GM18907 (cell line): ENCODE measurements around the gene PPP2R5B.

Experiments used
- ATAC-seq: cut with Tn5 transposase; IDR thresholded peaks from one replicate; pipeline ENCODE4 v1.9.1; 2021; ENCODE audit warnings: mild to moderate bottlenecking, moderate library complexity; ENCODE audit not compliant: unreplicated experiment

The PPP2R5B gene

DNA sequence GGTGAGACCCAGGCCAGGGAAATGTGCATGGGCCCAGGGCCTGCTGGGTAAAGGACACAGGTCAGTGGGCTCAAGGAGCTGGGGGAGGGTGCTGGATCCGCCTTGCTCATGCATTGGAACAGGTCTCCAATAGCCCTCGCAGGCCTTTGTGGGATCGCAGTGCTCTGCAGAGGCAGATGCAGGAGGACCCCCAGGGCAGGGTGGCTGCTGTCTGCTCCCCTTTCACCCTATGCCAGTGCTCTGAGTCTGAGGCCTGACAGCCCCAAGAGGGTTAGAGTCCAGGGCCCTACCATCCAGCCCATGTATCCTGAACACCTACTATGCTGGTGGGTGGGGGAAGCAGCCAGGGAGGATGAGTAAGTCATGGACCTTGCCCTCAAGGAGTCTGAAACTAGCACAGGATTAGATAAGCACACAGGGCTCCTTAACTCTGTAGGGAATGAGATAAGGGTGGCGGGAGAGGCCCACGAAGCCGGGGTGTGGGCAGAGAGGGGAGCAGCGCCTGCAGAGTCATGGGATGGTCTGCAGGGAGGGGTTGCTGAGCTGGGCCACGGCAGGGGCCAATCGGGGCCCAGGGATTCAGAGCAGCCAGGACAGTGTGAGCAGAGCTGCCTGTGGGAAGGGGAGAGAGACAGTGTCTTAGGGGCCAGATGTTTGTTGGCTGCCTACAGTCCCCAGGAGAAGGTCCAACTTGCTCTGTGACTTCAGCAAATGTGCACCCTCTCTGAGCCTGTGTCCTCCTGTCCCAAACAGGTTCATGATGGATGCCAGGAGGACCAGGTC lies 35.6 kb upstream of the PPP2R5B start:
- ATAC-seq, result no peak

- no peak for ATAC-seq
Observed at GRCh38 chr11:64890522-64890939, 34.0 kb upstream of the PPP2R5B start.

GRCh38 chr11:64891215-64891848 lies 33.2 kb upstream of the PPP2R5B start:
- no peak for ATAC-seq

DNA sequence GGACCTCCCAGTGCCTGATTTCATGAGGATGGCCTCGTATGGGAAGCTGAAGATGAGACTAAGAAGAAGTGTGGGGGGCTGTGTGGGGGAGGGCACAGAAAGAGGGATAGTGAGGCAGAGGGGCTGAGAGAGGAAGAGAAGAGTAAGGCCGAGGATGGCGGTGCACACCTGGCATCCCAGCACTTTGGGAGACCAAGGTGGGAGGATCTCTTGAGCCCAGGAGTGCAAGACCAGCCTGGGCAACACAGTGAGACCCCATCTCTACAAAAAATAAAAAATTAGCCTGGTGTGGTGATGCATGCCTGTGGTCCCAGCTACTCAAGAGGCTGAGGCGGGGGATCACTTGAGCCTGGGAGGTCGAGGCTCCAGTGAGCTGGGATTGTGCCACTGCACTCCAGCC lies 32.6 kb upstream of the PPP2R5B start:
- ATAC-seq, result no peak

DNA sequence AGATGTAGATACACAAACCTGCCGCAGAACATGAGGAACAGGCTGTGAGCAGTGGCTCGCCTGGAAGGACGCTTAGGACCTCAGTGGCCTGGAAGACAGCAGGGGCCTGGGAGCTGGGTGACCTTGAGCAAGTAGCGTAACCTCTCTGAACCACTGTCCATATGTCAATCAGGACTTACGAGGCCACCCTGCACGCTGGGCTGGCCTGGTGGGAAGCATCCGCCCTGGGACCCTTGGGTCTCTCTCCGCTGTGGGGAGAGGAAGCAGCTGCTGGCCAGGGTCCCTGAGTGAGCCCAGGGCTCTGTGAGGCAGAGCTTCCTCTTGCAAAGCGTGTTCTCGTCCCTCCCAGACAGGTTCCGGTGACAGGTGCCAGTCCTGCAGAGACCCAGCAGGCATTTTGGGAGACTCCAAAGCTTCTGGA lies 32.1 kb upstream of the PPP2R5B start:
- ATAC-seq, result no peak

- ATAC-seq, result no peak
Observed at GRCh38 chr11:64892838-64893193, 31.7 kb upstream of the PPP2R5B start.

GRCh38 chr11:64893194-64894069 lies 31.1 kb upstream of the PPP2R5B start:
- ATAC-seq, result no peak

- no peak for ATAC-seq
Observed at GRCh38 chr11:64894070-64894811, 30.2 kb upstream of the PPP2R5B start.

- no peak for ATAC-seq
Observed at GRCh38 chr11:64894812-64895452, 29.6 kb upstream of the PPP2R5B start.

DNA sequence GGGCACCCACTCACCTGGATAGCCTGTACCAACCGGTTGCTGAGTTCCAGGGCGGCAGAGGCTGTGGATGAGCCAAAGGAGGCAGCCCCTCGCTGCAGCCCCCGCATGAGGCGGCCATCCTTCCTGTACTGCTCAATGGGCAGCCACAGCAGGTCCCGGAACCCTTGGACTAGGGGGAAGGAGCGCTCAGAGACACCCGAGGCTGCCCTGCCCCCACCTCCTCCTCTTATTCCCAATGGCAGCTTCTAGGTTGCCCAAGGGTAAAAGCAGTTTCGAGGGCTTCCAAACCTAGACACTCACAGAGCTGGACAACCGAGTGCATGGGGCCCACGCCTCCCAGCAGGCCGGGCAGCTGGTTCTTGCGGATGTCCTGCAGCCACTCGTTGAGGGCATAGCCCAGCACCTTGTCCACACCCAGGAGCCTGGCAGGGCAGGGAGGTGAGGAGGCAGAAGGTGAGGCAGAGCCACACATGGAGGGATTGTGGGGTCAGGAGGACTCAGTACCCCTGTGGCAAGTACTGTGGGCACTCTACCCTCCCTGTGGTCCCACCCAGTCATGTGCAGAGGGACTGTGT lies 28.0 kb upstream of the PPP2R5B start:
- ATAC-seq, result no peak

DNA sequence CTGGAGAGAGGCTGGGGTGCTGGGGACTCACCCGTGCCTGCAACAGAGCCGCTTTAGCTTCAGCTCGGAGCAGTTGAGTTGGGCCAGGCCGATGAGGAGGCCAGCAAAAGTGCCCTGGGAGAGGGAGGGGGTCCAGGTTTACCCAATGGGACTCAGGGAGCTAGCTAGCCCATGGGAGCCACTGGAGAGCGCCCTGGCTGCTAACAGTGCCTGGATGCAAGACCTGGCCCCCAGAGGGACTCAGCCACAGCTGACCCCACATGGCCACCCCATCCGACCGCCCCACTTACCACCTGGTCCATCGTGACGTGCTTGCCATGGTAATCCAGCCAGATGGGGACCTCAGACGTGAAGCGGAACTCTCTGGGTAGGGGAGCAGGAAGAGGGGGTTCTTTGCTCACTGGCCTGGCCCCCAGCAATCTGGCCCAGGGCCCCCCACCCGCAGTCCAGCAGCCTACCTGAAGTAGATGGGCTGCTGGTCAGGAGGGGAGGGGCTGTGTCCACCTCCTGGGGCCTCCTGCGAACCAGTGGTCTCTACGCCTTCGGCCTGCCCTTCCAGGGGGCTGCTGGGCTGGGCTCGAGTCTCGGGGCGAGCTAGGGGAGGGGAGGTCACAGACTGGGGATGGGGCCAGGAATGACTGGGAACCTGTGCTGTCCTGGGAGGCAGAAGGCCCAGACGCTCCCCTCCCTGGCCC lies 27.0 kb upstream of the PPP2R5B start:
- ATAC-seq, result no peak

DNA sequence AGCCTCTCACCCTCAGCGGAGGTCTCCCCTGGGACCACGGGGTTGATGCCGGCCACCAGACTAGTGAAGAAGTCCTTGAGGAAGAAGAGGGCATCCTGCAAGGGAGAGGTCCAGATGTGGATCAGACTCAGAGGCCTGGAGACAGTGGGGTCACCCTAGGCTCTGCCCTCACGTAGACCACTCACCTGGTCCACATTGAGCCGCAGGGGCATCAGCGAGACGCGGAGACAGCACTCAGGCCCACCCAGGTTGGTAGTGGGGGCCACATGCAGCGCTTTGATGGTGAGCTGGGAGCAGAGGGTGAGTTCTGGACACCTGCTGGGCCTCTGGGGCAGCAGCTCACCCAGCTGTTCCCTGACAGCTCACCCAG lies 26.4 kb upstream of the PPP2R5B start:
- ATAC-seq, result no peak

DNA sequence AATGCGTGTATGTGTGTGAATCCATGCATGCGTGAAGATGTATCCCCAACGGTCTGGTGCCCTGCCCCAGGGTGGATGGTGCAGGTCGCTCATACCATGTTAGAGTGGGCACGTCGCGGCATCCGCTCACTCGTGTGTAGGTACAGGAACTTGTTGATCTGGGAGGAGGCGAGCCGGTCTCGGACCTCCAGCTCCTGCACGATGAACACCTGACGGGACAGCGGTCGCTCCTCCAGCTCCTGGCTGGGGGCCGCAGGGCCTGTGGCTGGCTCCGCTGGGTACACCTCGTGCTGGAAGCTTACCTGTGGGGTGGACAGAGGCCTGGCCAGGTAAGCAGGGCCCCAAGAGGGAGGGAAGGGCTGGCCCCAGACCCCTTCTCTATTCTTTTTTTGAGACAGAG lies 25.9 kb upstream of the PPP2R5B start:
- no peak for ATAC-seq

GRCh38 chr11:64900263-64900678 lies 24.2 kb upstream of the PPP2R5B start:
- ATAC-seq, result no peak

- no peak for ATAC-seq
Observed at GRCh38 chr11:64900774-64901173, 23.7 kb upstream of the PPP2R5B start.

GRCh38 chr11:64902102-64902900 lies 22.2 kb upstream of the PPP2R5B start:
- ATAC-seq, result no peak

GRCh38 chr11:64903291-64903833 lies 21.1 kb upstream of the PPP2R5B start:
- no peak for ATAC-seq

DNA sequence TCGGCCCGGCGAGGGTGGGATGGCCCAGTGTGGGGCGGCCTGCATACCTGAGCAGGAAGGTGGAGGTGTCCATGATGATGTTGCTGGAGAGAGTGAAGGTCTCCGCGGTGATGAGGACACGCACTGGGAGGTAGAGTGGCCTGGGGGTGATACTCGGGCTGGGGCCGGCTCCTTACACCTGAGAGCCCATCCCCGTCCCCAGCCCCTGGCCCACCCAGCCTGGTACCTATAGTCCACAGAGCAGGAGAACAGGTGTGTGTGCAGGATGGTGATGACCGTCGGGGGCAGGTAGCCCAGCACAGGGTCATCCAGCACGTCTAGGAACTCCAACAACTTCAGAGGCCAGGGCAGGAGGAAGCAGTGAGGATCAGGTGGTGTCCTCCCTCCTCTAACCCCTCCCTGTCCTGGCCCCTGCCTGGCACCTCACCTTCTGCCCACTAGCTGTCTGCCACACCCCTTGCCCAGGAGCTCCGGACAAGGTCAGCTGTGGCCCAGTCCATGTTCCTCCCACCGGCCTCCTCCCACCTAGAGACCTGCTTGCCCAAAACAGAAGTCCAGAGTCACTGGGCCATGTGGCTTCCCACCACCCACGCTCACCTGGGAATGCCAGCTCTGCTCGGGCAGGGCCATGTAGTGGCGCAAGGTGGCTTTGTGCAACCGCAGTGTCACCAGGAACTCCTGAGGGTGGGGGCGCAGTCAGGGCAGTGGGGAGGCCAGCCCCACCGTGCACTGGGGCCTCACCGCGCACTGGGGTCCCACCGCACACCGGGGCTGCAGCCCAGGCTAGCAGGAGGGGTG lies 18.8 kb upstream of the PPP2R5B start:
- ATAC-seq, result no peak
